ENCODE results near the gene RIPK4.

- TF ChIP-seq EZH2 (IDR thresholded peaks at IDR 0.05; ENCODE audit: insufficient read depth, poor library complexity, severe bottlenecking) (no peak), EZH2phosphoT487 (IDR thresholded peaks at IDR 0.05; ENCODE audit: insufficient read depth, low read depth) (no peak)
These were observed 39.7 kb downstream of the RIPK4 start for GRCh38 chr21:41726970-41727783.
